H9 (cell line): ENCODE data around the gene TNIP2. TPM values are rescaled to one million over a fixed set of nuclear protein-coding genes. Genes with fewer than 3 reads are reported as not detected.

Experiments
- DNase-seq: peaks from one replicate; pipeline ENCODE4 v3.0.0-alpha.2; 2017
- H2AFZ ChIP-seq: one replicate; pipeline ENCODE4 v1.6.1; 2013; ENCODE audit warnings: mild to moderate bottlenecking, low read length, control low read depth, moderate library complexity
- H2AK5ac ChIP-seq: 2 replicates; pipeline ENCODE4 v1.6.1; 2013; ENCODE audit warnings: low read length, control low read depth, mixed read lengths; ENCODE audit not compliant: insufficient read length
- H2BK120ac ChIP-seq: one replicate; pipeline ENCODE4 v1.6.1; 2013; ENCODE audit warnings: low read depth, mild to moderate bottlenecking, low read length, control low read depth, inconsistent platforms; ENCODE audit not compliant: poor library complexity, severe bottlenecking
- H2BK12ac ChIP-seq: 2 replicates; pipeline ENCODE4 v1.6.1; 2013; ENCODE audit warnings: low read length, control low read depth, mixed read lengths, low read depth; ENCODE audit not compliant: insufficient read length
- H2BK15ac ChIP-seq: 2 replicates; pipeline ENCODE4 v1.6.1; 2013; ENCODE audit warnings: low read depth, low read length, control low read depth
- H2BK20ac ChIP-seq: one replicate; pipeline ENCODE4 v1.6.1; 2013; ENCODE audit warnings: low read depth, mild to moderate bottlenecking, low read length, control low read depth, inconsistent platforms; ENCODE audit not compliant: poor library complexity, severe bottlenecking
- H2BK5ac ChIP-seq: 2 replicates; pipeline ENCODE4 v1.6.1; 2013; ENCODE audit warnings: low read length, control low read depth, mixed read lengths; ENCODE audit not compliant: insufficient read length
- H3K14ac ChIP-seq: 2 replicates; pipeline ENCODE4 v1.6.1; 2013; ENCODE audit warnings: low read length, control low read depth; ENCODE audit not compliant: insufficient read depth
- H3K18ac ChIP-seq: 2 replicates; pipeline ENCODE4 v1.6.1; 2013; ENCODE audit warnings: low read depth, mild to moderate bottlenecking, mixed read lengths, low read length, control low read depth; ENCODE audit not compliant: insufficient read length
- H3K23ac ChIP-seq: 2 replicates; pipeline ENCODE4 v1.6.1; 2013; ENCODE audit warnings: low read length, control low read depth, mixed read lengths, low read depth; ENCODE audit not compliant: insufficient read length
- H3K23me2 ChIP-seq: 2 replicates; pipeline ENCODE4 v1.6.1; 2013; ENCODE audit warnings: low read depth, mild to moderate bottlenecking, mixed read lengths, low read length, control low read depth; ENCODE audit not compliant: insufficient read length, poor library complexity, severe bottlenecking
- H3K27ac ChIP-seq: 2 replicates; pipeline ENCODE4 v1.5.1; 2013; ENCODE audit warnings: low read length, control low read depth, mixed read lengths, low read depth; ENCODE audit not compliant: insufficient read length
- H3K27me3 ChIP-seq: 2 replicates; pipeline ENCODE4 v1.6.1; 2013; ENCODE audit warnings: low read length, control low read depth, inconsistent platforms; ENCODE audit not compliant: insufficient read depth
- H3K4ac ChIP-seq: 2 replicates; pipeline ENCODE4 v1.6.1; 2013; ENCODE audit warnings: low read depth, mild to moderate bottlenecking, control low read depth, inconsistent platforms, low read length, moderate library complexity
- H3K4me1 ChIP-seq: 2 replicates; pipeline ENCODE4 v1.6.1; 2013; ENCODE audit warnings: low read length, control low read depth, inconsistent platforms; ENCODE audit not compliant: insufficient read depth
- H3K4me2 ChIP-seq: 2 replicates; pipeline ENCODE4 v1.6.1; 2013; ENCODE audit warnings: low read length, control low read depth, mixed read lengths; ENCODE audit not compliant: insufficient read length, insufficient read depth
- H3K56ac ChIP-seq: 2 replicates; pipeline ENCODE4 v1.6.1; 2013; ENCODE audit warnings: low read depth, mild to moderate bottlenecking, mixed read lengths, low read length, control low read depth; ENCODE audit not compliant: insufficient read length
- H3K79me1 ChIP-seq: 2 replicates; pipeline ENCODE4 v1.6.1; 2013; ENCODE audit warnings: low read depth, mild to moderate bottlenecking, moderate library complexity, low read length, control low read depth, inconsistent platforms; ENCODE audit not compliant: insufficient read depth, poor library complexity, severe bottlenecking
- H3K79me2 ChIP-seq: 2 replicates; pipeline ENCODE4 v1.6.1; 2013; ENCODE audit warnings: low read length, control low read depth, inconsistent platforms; ENCODE audit not compliant: insufficient read depth
- H3K9ac ChIP-seq: 2 replicates; pipeline ENCODE4 v1.6.1; 2013; ENCODE audit warnings: low read length, control low read depth, mixed read lengths; ENCODE audit not compliant: insufficient read length; ENCODE audit errors: extremely low read depth
- H3K9me3 ChIP-seq: one replicate; pipeline ENCODE4 v1.6.1; 2013; ENCODE audit warnings: low read depth, low read length, inconsistent platforms; ENCODE audit not compliant: control insufficient read depth
- H3T11ph ChIP-seq: one replicate; pipeline ENCODE4 v1.6.1; 2013; ENCODE audit warnings: mild to moderate bottlenecking, low read length, control low read depth, inconsistent platforms
- H4K20me1 ChIP-seq: one replicate; pipeline ENCODE4 v1.6.1; 2013; ENCODE audit not compliant: control insufficient read depth, insufficient read length, insufficient read depth
- H4K5ac ChIP-seq: 2 replicates; pipeline ENCODE4 v1.6.1; 2013; ENCODE audit warnings: low read depth, mild to moderate bottlenecking, mixed read lengths, low read length, control low read depth; ENCODE audit not compliant: insufficient read length
- H4K8ac ChIP-seq: replicated peaks from 2 replicates; pipeline ENCODE4 v1.6.1; 2013; ENCODE audit warnings: low read length, control low read depth, mixed read lengths, low read depth; ENCODE audit not compliant: insufficient read length
- H4K91ac ChIP-seq: 2 replicates; pipeline ENCODE4 v1.6.1; 2013; ENCODE audit warnings: low read depth, mild to moderate bottlenecking, moderate library complexity, mixed read lengths, low read length, control low read depth; ENCODE audit not compliant: insufficient read length
- H3K27ac Mint-ChIP-seq, 3 experiments: 2 replicates in 2 of 3; 3 replicates in 1 of 3; pipeline ENCODE4 v1.8.0; 2020 to 2021; ENCODE audit warnings: mixed read lengths in 3 of 3, mild to moderate bottlenecking in 1 of 3, moderate library complexity in 1 of 3
- H3K27me3 Mint-ChIP-seq: 2 replicates; pipeline ENCODE4 v1.8.0; 2021; ENCODE audit warnings: low read depth, mild to moderate bottlenecking, moderate library complexity, mixed read lengths
- H3K36me3 Mint-ChIP-seq, 3 experiments: 2 replicates in 2 of 3; 3 replicates in 1 of 3; pipeline ENCODE4 v1.8.0; 2020 to 2021; ENCODE audit warnings: low read depth in 3 of 3, mixed read lengths in 3 of 3; ENCODE audit not compliant: insufficient read depth in 1 of 3
- H3K4me1 Mint-ChIP-seq, 2 experiments: 2 replicates each; pipeline ENCODE4 v1.8.0; 2020; ENCODE audit warnings: mixed read lengths in 2 of 2
- H3K4me3 Mint-ChIP-seq, 2 experiments: 2 replicates in 1 of 2; 3 replicates in 1 of 2; pipeline ENCODE4 v1.8.0; 2020 to 2021; ENCODE audit warnings: mild to moderate bottlenecking in 2 of 2, mixed read lengths in 2 of 2, moderate library complexity in 1 of 2
- H3K9me3 Mint-ChIP-seq, 2 experiments: 2 replicates in 1 of 2; 3 replicates in 1 of 2; pipeline ENCODE4 v1.8.0; 2020; ENCODE audit warnings: mild to moderate bottlenecking in 2 of 2, mixed read lengths in 2 of 2, moderate library complexity in 1 of 2
- WGBS: extraction: QIAGEN DNeasy Blood & Tissue Kit; methylation state at CpG from one replicate; pipeline ENCODE4 v1.1.7; 2013; ENCODE audit warnings: missing lambda C conversion rate, low lambda C conversion rate, mixed read lengths; ENCODE audit not compliant: insufficient read length; ENCODE audit errors: extremely low coverage; 5-methylcytosine and 5-hydroxymethylcytosine counted together
- total RNA-seq: library from RNA; stranded (reverse); gene quantifications from 2 replicates; pipeline ENCODE4 v1.2.1, GENCODE V29; 2021
- TF ChIP-seq, protein P1 (sequence below): fragments of 200-600 bp; sonication (generic); conservative IDR thresholded peaks from 3 replicates; pipeline ENCODE4 v1.8.0; 2021; ENCODE audit warnings: antibody characterized with exemption, mild to moderate bottlenecking

TNIP2 gene
- total RNA-seq, 1 experiment from 2014 or later = 44.7 TPM

DNA sequence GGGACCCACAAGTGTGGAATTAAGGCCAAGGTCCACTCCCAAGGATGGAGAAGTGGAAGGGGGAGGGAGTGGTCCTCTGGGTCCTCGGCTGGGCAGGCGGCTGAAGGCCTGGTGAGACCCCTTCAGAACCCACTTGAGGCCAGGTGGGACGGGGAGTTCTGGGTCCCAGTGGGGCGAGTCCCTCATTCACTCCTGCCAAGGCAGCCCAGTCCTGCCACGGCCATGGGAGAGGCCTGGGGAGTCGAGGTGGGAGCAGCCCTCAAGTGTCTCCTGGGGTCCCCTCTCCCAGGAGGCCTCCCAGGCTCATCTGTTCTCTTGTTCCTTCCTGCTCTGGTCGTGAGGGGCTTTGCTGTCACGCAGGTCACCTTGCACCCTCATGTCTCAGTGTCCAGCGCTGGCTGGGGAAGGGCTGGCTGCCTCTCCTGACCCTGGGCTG, 30.7 kb upstream of the TNIP2 start:
- Histone ChIP-seq H3K9ac (no peak overlapping the region), H4K8ac (no peak overlapping the region), H3K4me1 (no peaks in the 10 kb centered on the region), H3K9me3 (no peaks in the 10 kb centered on the region), H3T11ph (no peak overlapping the region), H3K23ac (no peak overlapping the region), H3K4me2 (no peak overlapping the region), H4K91ac (no peak overlapping the region), H2AK5ac (no peak overlapping the region), H3K14ac (no peak overlapping the region), H3K79me1 (no peaks in the 10 kb centered on the region), H2BK15ac (no peak overlapping the region), H3K27me3 (no peaks in the 10 kb centered on the region), H4K5ac (no peak overlapping the region), H2BK5ac (no peak overlapping the region), H4K20me1 (no peaks in the 10 kb centered on the region), H2BK120ac (no peak overlapping the region), H3K27ac (no peak overlapping the region), H3K18ac (no peak overlapping the region), H2BK12ac (no peak overlapping the region), H2BK20ac (no peak overlapping the region), H3K23me2 (no peaks in the 10 kb centered on the region), H3K56ac (no peak overlapping the region), H2AFZ (no peak overlapping the region), H3K79me2 (no peaks in the 10 kb centered on the region), H3K4ac (no peak overlapping the region)
- no CpG with 5 or more reads among the region's 9 CpGs for WGBS
- TF ChIP-seq, protein P1, sequence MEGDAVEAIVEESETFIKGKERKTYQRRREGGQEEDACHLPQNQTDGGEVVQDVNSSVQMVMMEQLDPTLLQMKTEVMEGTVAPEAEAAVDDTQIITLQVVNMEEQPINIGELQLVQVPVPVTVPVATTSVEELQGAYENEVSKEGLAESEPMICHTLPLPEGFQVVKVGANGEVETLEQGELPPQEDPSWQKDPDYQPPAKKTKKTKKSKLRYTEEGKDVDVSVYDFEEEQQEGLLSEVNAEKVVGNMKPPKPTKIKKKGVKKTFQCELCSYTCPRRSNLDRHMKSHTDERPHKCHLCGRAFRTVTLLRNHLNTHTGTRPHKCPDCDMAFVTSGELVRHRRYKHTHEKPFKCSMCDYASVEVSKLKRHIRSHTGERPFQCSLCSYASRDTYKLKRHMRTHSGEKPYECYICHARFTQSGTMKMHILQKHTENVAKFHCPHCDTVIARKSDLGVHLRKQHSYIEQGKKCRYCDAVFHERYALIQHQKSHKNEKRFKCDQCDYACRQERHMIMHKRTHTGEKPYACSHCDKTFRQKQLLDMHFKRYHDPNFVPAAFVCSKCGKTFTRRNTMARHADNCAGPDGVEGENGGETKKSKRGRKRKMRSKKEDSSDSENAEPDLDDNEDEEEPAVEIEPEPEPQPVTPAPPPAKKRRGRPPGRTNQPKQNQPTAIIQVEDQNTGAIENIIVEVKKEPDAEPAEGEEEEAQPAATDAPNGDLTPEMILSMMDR = no peak
- peaks cover 27 to 32% of the 10 kb centered on the region in 2 experiments for H3K4me1 Mint-ChIP-seq
- H3K4me3 Mint-ChIP-seq = no peak overlapping the region
- DNase-seq = no peak
- peaks cover 15% of the 10 kb centered on the region for H3K27me3 Mint-ChIP-seq
- H3K36me3 Mint-ChIP-seq = peaks cover 0 to 12% (median 0%) of the 10 kb centered on the region in 3 experiments; a peak in 2 of 7 replicates
- no peak overlapping the region for H3K27ac Mint-ChIP-seq
- H3K9me3 Mint-ChIP-seq = peaks cover 2 to 7% of the 10 kb centered on the region in 2 experiments; a peak in 2 of 5 replicates
